ENCODE measurements around the gene CEMIP. TPM values are rescaled to one million over a fixed set of nuclear protein-coding genes. Genes with fewer than 3 reads are reported as not detected.
A peak's percentile ranks its signal among the peaks of the same experiment; 100 is the strongest.

CEMIP gene
- total RNA-seq, 4 donors from 2014 or later: 0.17 to 0.34 (median 0.26) TPM; not detected in 1

- 76% methylated on average over 10 of the region's 10 CpGs for WGBS
- H3K27ac ChIP-seq (replicated peaks in 1 of 4): no peak overlapping the region
- intact Hi-C loops (cut with DNase I): loop anchor here (2.0 kb wide), 4 partner anchors 83 to 211 kb away; partner anchors contain the start of gene ABHD17C
- no peaks in the 10 kb centered on the region for H3K9me3 ChIP-seq
- no peak for DNase-seq (ENCODE audit: extremely low spot score)
- peaks cover 0 to 36% (median 18%) of the 10 kb centered on the region in 4 donors for H3K27me3 ChIP-seq
- H3K4me1 ChIP-seq: peaks cover 27 to 38% (median 32%) of the 10 kb centered on the region in 4 donors
- TF ChIP-seq EP300 (IDR thresholded peaks at IDR 0.05) (no peak), CTCF (IDR thresholded peaks at IDR 0.05) (no peak), POLR2A (IDR thresholded peaks at IDR 0.05; ENCODE audit: low read depth) (no peak), POLR2AphosphoS5 (IDR thresholded peaks at IDR 0.05) (no peak)
- H3K36me3 ChIP-seq: no peaks in the 10 kb centered on the region
- no peak overlapping the region for H3K4me3 ChIP-seq
These were observed 1.1 kb upstream of the CEMIP start for GRCh38 chr15:80777826-80778620.

GRCh38 chr15:80778621-80778963 lies 578 bp upstream of the CEMIP start:
- Histone ChIP-seq H3K4me3 (peak overlapping the region; percentile 55 to 68 (median 62)), H3K27ac (replicated peaks in 1 of 4) (no peak overlapping the region), H3K4me1 (peaks cover 27 to 38% (median 32%) of the 10 kb centered on the region in 4 donors), H3K27me3 (peaks cover 0 to 39% (median 18%) of the 10 kb centered on the region in 4 donors), H3K9me3 (no peaks in the 10 kb centered on the region), H3K36me3 (no peaks in the 10 kb centered on the region)
- intact Hi-C loops (cut with DNase I): loop anchor here (2.0 kb wide), 1 partner anchor 212 kb away; no protein-coding TSS in a partner anchor
- WGBS: 34% methylated on average over 7 of the region's 7 CpGs
- DNase-seq (ENCODE audit: extremely low spot score): no peak
- TF ChIP-seq POLR2AphosphoS5 (IDR thresholded peaks at IDR 0.05): no peak
- no peak for TF ChIP-seq CTCF (IDR thresholded peaks at IDR 0.05)
- no peak for TF ChIP-seq EP300 (IDR thresholded peaks at IDR 0.05)

- intact Hi-C loops (cut with DNase I): loop anchor here (2.0 kb wide), 1 partner anchor 213 kb away; no protein-coding TSS in a partner anchor
- no peaks in the 10 kb centered on the region for H3K9me3 ChIP-seq
- peaks cover 27 to 38% (median 32%) of the 10 kb centered on the region in 4 donors for H3K4me1 ChIP-seq
- H3K27me3 ChIP-seq: peaks cover 0 to 41% (median 18%) of the 10 kb centered on the region in 4 donors
- WGBS: 3% methylated on average over 14 of the region's 45 CpGs
- no peaks in the 10 kb centered on the region for H3K36me3 ChIP-seq
- H3K27ac ChIP-seq (replicated peaks in 1 of 4): no peak overlapping the region
- TF ChIP-seq POLR2A (IDR thresholded peaks at IDR 0.05; ENCODE audit: low read depth) (no peak), CTCF (IDR thresholded peaks at IDR 0.05) (no peak), EP300 (IDR thresholded peaks at IDR 0.05) (no peak), POLR2AphosphoS5 (IDR thresholded peaks at IDR 0.05) (no peak)
- H3K4me3 ChIP-seq: peak overlapping the region; percentile 55 to 68 (median 62)
- DNase-seq (ENCODE audit: extremely low spot score): no peak
These were observed 667 bp downstream of the CEMIP start for GRCh38 chr15:80779658-80780415.

GRCh38 chr15:80780416-80781221 lies 1.4 kb downstream of the CEMIP start:
- TF ChIP-seq CTCF (IDR thresholded peaks at IDR 0.05): no peak
- TF ChIP-seq POLR2A (IDR thresholded peaks at IDR 0.05; ENCODE audit: low read depth): no peak
- no peak for TF ChIP-seq POLR2AphosphoS5 (IDR thresholded peaks at IDR 0.05)
- no peak for TF ChIP-seq EP300 (IDR thresholded peaks at IDR 0.05)
- H3K4me3 ChIP-seq: peak overlapping the region; percentile 55 to 68 (median 62)
- 5% methylated on average over 30 of the region's 40 CpGs for WGBS
- DNase-seq (ENCODE audit: extremely low spot score): no peak
- H3K9me3 ChIP-seq: no peaks in the 10 kb centered on the region
- H3K36me3 ChIP-seq: no peaks in the 10 kb centered on the region
- intact Hi-C loops (cut with DNase I): no loop called here
- H3K27me3 ChIP-seq: peaks cover 0 to 41% (median 18%) of the 10 kb centered on the region in 4 donors
- peaks cover 27 to 38% (median 32%) of the 10 kb centered on the region in 4 donors for H3K4me1 ChIP-seq
- no peak overlapping the region for H3K27ac ChIP-seq (replicated peaks in 1 of 4)
